Measurements from ENCODE around the gene AUTS2. TPM values are rescaled to one million over a fixed set of nuclear protein-coding genes. Genes with fewer than 3 reads are reported as not detected.

AUTS2 gene
- total RNA-seq, 3 donors from 2014 or later = 31.5 to 94.3 (median 81.3) TPM

- intact Hi-C loops (cut with DNase I; ENCODE audit: low total_unique reads) = no loop called here
- no peak overlapping the region for H3K27ac ChIP-seq
- H3K4me3 ChIP-seq = no peak overlapping the region
- no peaks in the 10 kb centered on the region for H3K9me3 ChIP-seq
- no peaks in the 10 kb centered on the region for H3K27me3 ChIP-seq
- DNase-seq (ENCODE audit: low spot score in 2 of 2) = no peak
- no peaks in the 10 kb centered on the region for H3K36me3 ChIP-seq
- no peaks in the 10 kb centered on the region for H3K4me1 ChIP-seq
- TF ChIP-seq POLR2A (IDR thresholded peaks at IDR 0.05) (no peak), POLR2AphosphoS5 (IDR thresholded peaks at IDR 0.05) (no peak), CTCF (IDR thresholded peaks at IDR 0.05) (no peak)
Measured at GRCh38 chr7:69617364-69617763, 19.1 kb downstream of the AUTS2 start.

GRCh38 chr7:69619054-69619453, 20.8 kb downstream of the AUTS2 start:
- TF ChIP-seq POLR2A (IDR thresholded peaks at IDR 0.05) (no peak), POLR2AphosphoS5 (IDR thresholded peaks at IDR 0.05) (no peak), CTCF (IDR thresholded peaks at IDR 0.05) (no peak)
- H3K4me1 ChIP-seq = no peaks in the 10 kb centered on the region
- H3K9me3 ChIP-seq = no peaks in the 10 kb centered on the region
- intact Hi-C loops (cut with DNase I; ENCODE audit: low total_unique reads) = no loop called here
- no peak for DNase-seq (ENCODE audit: low spot score in 2 of 2)
- H3K27me3 ChIP-seq = no peaks in the 10 kb centered on the region
- no peak overlapping the region for H3K4me3 ChIP-seq
- no peak overlapping the region for H3K27ac ChIP-seq
- H3K36me3 ChIP-seq = no peaks in the 10 kb centered on the region

- H3K4me3 ChIP-seq = no peak overlapping the region
- no peak for TF ChIP-seq CTCF (IDR thresholded peaks at IDR 0.05)
- no peak for TF ChIP-seq POLR2AphosphoS5 (IDR thresholded peaks at IDR 0.05)
- no peak for TF ChIP-seq POLR2A (IDR thresholded peaks at IDR 0.05)
- H3K9me3 ChIP-seq = no peaks in the 10 kb centered on the region
- no peaks in the 10 kb centered on the region for H3K36me3 ChIP-seq
- no peaks in the 10 kb centered on the region for H3K27me3 ChIP-seq
- H3K4me1 ChIP-seq = no peaks in the 10 kb centered on the region
- intact Hi-C loops (cut with DNase I; ENCODE audit: low total_unique reads) = no loop called here
- no peak for DNase-seq (ENCODE audit: low spot score in 2 of 2)
- H3K27ac ChIP-seq = no peak overlapping the region
Measured at GRCh38 chr7:69619635-69620034, 21.4 kb downstream of the AUTS2 start.

GRCh38 chr7:69620063-69620462, 21.8 kb downstream of the AUTS2 start:
- intact Hi-C loops (cut with DNase I; ENCODE audit: low total_unique reads) = no loop called here
- Histone ChIP-seq H3K9me3 (no peaks in the 10 kb centered on the region), H3K4me3 (no peak overlapping the region), H3K27me3 (no peaks in the 10 kb centered on the region), H3K27ac (no peak overlapping the region), H3K4me1 (no peaks in the 10 kb centered on the region), H3K36me3 (no peaks in the 10 kb centered on the region)
- no peak for DNase-seq (ENCODE audit: low spot score in 2 of 2)
- no peak for TF ChIP-seq POLR2AphosphoS5 (IDR thresholded peaks at IDR 0.05)
- TF ChIP-seq CTCF (IDR thresholded peaks at IDR 0.05) = no peak

GRCh38 chr7:69620650-69621049, 22.4 kb downstream of the AUTS2 start:
- TF ChIP-seq CTCF (IDR thresholded peaks at IDR 0.05) (no peak), POLR2AphosphoS5 (IDR thresholded peaks at IDR 0.05) (no peak), POLR2A (IDR thresholded peaks at IDR 0.05) (no peak)
- Histone ChIP-seq H3K4me3 (no peak overlapping the region), H3K27ac (no peak overlapping the region), H3K36me3 (no peaks in the 10 kb centered on the region), H3K9me3 (no peaks in the 10 kb centered on the region), H3K27me3 (no peaks in the 10 kb centered on the region), H3K4me1 (no peaks in the 10 kb centered on the region)
- intact Hi-C loops (cut with DNase I; ENCODE audit: low total_unique reads) = no loop called here
- no peak for DNase-seq (ENCODE audit: low spot score in 2 of 2)

Data from breast epithelium (tissue), 4 donors.